GM19328 (cell line): ENCODE measurements around the gene WFIKKN1.

Source experiments
- ATAC-seq: cut with Tn5 transposase; IDR thresholded peaks from one replicate; pipeline ENCODE4 v1.9.1; 2021; ENCODE audit warnings: mild to moderate bottlenecking, moderate library complexity; ENCODE audit not compliant: unreplicated experiment

WFIKKN1 gene

GRCh38 chr16:636206-637080, 5.7 kb downstream of the WFIKKN1 start, which contains the start of gene METTL26:
Gene METTL26 (minus strand): TSS chr16:636305. CDS start chr16:636290, 15 bp downstream.
- peak; percentile 53 for ATAC-seq

- no peak for ATAC-seq
These were observed 6.6 kb downstream of the WFIKKN1 start for GRCh38 chr16:637081-638018.

GRCh38 chr16:638034-638543, 7.3 kb downstream of the WFIKKN1 start:
- no peak for ATAC-seq

GRCh38 chr16:638836-639235, 8.1 kb downstream of the WFIKKN1 start:
- ATAC-seq, result no peak

GRCh38 chr16:640614-641013, 9.8 kb downstream of the WFIKKN1 start:
- ATAC-seq, result no peak

GRCh38 chr16:641326-642188, 10.8 kb downstream of the WFIKKN1 start, which contains the start of gene MCRIP2:
Gene MCRIP2 (plus strand): TSS chr16:641828. CDS start chr16:641992, 164 bp downstream.
- ATAC-seq, result no peak

- no peak for ATAC-seq
These were observed 11.6 kb downstream of the WFIKKN1 start for GRCh38 chr16:642189-643049.

- ATAC-seq, result no peak
These were observed 12.2 kb downstream of the WFIKKN1 start for GRCh38 chr16:643050-643368.

GRCh38 chr16:644556-644955, 13.8 kb downstream of the WFIKKN1 start:
- ATAC-seq, result no peak

GRCh38 chr16:645852-646678, 15.3 kb downstream of the WFIKKN1 start:
- no peak for ATAC-seq

GRCh38 chr16:646679-647172, 15.9 kb downstream of the WFIKKN1 start:
- ATAC-seq, result no peak

GRCh38 chr16:647173-647902, 16.6 kb downstream of the WFIKKN1 start:
- no peak for ATAC-seq

GRCh38 chr16:648071-648780, 17.4 kb downstream of the WFIKKN1 start:
- no peak for ATAC-seq

GRCh38 chr16:648781-649589, 18.2 kb downstream of the WFIKKN1 start, which contains the start of gene WDR90:
Gene WDR90 (plus strand): TSS chr16:649365. CDS start chr16:649417, 52 bp downstream.
- ATAC-seq, result peak; percentile 79

- ATAC-seq, result peak; percentile 5
These were observed 18.8 kb downstream of the WFIKKN1 start for GRCh38 chr16:649631-650030.

- no peak for ATAC-seq
These were observed 21.1 kb downstream of the WFIKKN1 start for GRCh38 chr16:651844-652243.
